H1 (cell line): ENCODE results near the gene IL4.

ENCODE experiments used
- KDM5A ChIP-seq: fragments of 200-600 bp; IDR thresholded peaks from 2 replicates; pipeline ENCODE4 v1.7.1; 2012; ENCODE audit warnings: mild to moderate bottlenecking, low read length, inconsistent platforms, mixed read lengths
- POLR2A ChIP-seq, 2 experiments: IDR thresholded peaks; 1 replicate in 1 of 2; 2 replicates in 1 of 2; pipeline ENCODE4 v1.6.1; 2011; ENCODE audit warnings: low read depth in 2 of 2, low read length in 2 of 2, mild to moderate bottlenecking in 2 of 2; ENCODE audit errors: control extremely low read depth in 1 of 2
- RAD21 ChIP-seq, 2 experiments: IDR thresholded peaks in 1 of 2; conservative IDR thresholded peaks in 1 of 2; 2 replicates each; pipeline ENCODE4 v1.6.1; 2011; ENCODE audit warnings: low read depth in 2 of 2, low read length in 2 of 2, improper control_type of control experiment in 1 of 2, inconsistent platforms in 1 of 2, mild to moderate bottlenecking in 1 of 2, moderate library complexity in 1 of 2
- RNF2 ChIP-seq: fragments of 200-900, 300-1000 bp; sonication (generic); IDR thresholded peaks from 2 replicates; pipeline ENCODE4 v1.7.1; 2016; ENCODE audit warnings: borderline replicate concordance, low read depth, mild to moderate bottlenecking, antibody characterized with exemption, low read length; ENCODE audit not compliant: poor library complexity, severe bottlenecking; ENCODE audit errors: missing control alignments
- SUZ12 ChIP-seq: fragments of 200-600 bp; sonication (generic); IDR thresholded peaks from 2 replicates; pipeline ENCODE4 v1.6.1; 2012; ENCODE audit warnings: mild to moderate bottlenecking, inconsistent platforms, low read length, moderate library complexity, mixed read lengths
- TAF1 ChIP-seq: IDR thresholded peaks from 2 replicates; pipeline ENCODE4 v1.6.1; 2011; ENCODE audit warnings: mild to moderate bottlenecking, low read depth, low read length
- TAF7 ChIP-seq: optimal IDR thresholded peaks from 2 replicates; pipeline ENCODE3; 2011; ENCODE audit warnings: low read depth, mild to moderate bottlenecking, inconsistent platforms, low read length, moderate library complexity, borderline replicate concordance
- USF2 ChIP-seq: IDR thresholded peaks from 2 replicates; pipeline ENCODE4 v1.6.1; 2011; ENCODE audit warnings: low read length, improper control_type of control experiment
- TF ChIP-seq, protein P1 (sequence below), 3 experiments: IDR thresholded peaks; 1 replicate in 2 of 3; 2 replicates in 1 of 3; pipeline versions ENCODE4 v1.5.1 to v1.6.1; 2011; ENCODE audit warnings: low read length in 3 of 3, mild to moderate bottlenecking in 3 of 3, inconsistent platforms in 2 of 3, low read depth in 1 of 3, moderate library complexity in 1 of 3; ENCODE audit not compliant: insufficient read depth in 1 of 3; ENCODE audit errors: control extremely low read depth in 1 of 3

- TF ChIP-seq, protein P1, sequence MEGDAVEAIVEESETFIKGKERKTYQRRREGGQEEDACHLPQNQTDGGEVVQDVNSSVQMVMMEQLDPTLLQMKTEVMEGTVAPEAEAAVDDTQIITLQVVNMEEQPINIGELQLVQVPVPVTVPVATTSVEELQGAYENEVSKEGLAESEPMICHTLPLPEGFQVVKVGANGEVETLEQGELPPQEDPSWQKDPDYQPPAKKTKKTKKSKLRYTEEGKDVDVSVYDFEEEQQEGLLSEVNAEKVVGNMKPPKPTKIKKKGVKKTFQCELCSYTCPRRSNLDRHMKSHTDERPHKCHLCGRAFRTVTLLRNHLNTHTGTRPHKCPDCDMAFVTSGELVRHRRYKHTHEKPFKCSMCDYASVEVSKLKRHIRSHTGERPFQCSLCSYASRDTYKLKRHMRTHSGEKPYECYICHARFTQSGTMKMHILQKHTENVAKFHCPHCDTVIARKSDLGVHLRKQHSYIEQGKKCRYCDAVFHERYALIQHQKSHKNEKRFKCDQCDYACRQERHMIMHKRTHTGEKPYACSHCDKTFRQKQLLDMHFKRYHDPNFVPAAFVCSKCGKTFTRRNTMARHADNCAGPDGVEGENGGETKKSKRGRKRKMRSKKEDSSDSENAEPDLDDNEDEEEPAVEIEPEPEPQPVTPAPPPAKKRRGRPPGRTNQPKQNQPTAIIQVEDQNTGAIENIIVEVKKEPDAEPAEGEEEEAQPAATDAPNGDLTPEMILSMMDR (IDR thresholded peaks at IDR 0.05; ENCODE audit: control extremely low read depth in 1 of 3, insufficient read depth in 1 of 3, low read depth in 1 of 3, low read length in 3 of 3), result no peak
- no peak for TF ChIP-seq KDM5A
- no peak for TF ChIP-seq POLR2A (IDR thresholded peaks at IDR 0.05; ENCODE audit: control extremely low read depth in 1 of 2, low read depth in 2 of 2, low read length in 2 of 2)
- no peak for TF ChIP-seq USF2
- no peak for TF ChIP-seq RAD21 (IDR thresholded peaks at IDR 0.05 in 1 of 2, conservative IDR thresholded peaks at IDR 0.05 in 1 of 2; ENCODE audit: low read depth in 2 of 2, low read length in 2 of 2)
- no peak for TF ChIP-seq RNF2
- TF ChIP-seq TAF1, result no peak
- TF ChIP-seq TAF7, result no peak
- no peak for TF ChIP-seq SUZ12
Measured at GRCh38 chr5:132675936-132676689, 2.3 kb downstream of the IL4 start.
